Measurements from ENCODE around the gene TMEM51. TPM values are rescaled to one million over a fixed set of nuclear protein-coding genes. Genes with fewer than 3 reads are reported as not detected.
A peak's percentile ranks its signal among the peaks of the same experiment; 100 is the strongest.

Gene TMEM51
- total and polyA plus RNA-seq, 10 of the 15 experiments (the other 5 are each of a cell fraction or from before 2014, with no cell fraction given), result 0.55 to 4.8 (median 3.1) TPM

DNA sequence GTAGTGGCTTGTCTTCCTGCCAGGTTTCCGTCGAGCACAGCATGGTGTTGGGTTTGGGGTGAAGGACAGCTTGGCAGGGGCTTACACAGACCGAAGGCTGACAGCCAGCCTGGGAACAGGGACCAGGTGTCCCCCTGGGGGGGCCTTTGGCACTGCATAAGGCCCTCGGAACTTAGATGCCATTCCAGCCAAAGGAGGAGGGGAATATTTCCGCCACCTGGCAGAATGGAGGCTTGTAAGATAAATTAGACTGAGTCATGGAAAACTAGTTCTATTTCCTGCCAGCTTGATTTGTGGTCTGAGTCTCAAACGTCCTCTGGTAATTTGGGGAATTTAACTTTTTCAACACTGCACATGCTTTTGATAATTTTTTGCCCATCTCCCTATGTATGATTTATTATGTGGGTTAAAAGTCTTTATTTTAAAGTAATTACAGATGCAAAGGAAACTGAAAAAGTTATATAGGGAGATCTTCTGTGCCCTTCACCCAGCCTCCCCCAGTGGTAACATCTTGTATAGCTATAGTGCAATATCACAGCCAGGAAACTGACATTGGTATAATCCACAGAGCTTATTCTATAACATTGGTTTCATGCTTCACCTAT, 11.5 kb upstream of the TMEM51 start:
- Histone ChIP-seq H3K4me1 (ENCODE audit: control insufficient read depth, insufficient read depth, low read length) (peaks cover 4% of the 10 kb centered on the region), H3K4me2 (ENCODE audit: control insufficient read depth, insufficient read depth) (no peak overlapping the region), H3K4me3 (no peak overlapping the region), H3K79me2 (ENCODE audit: control insufficient read depth, insufficient read depth, low read length) (no peaks in the 10 kb centered on the region), H3K27me3 (replicated peaks in 1 of 2; ENCODE audit: control insufficient read depth in 2 of 2, insufficient read depth in 2 of 2, low read length in 1 of 2) (no peaks in the 10 kb centered on the region; a peak in 1 of 4 replicates), H3K27ac (ENCODE audit: control insufficient read depth, insufficient read depth) (no peak overlapping the region), H3K9ac (ENCODE audit: control insufficient read depth, insufficient read depth, low read length) (no peak overlapping the region), H4K20me1 (ENCODE audit: control insufficient read depth, insufficient read depth) (no peaks in the 10 kb centered on the region), H3K36me3 (ENCODE audit: control insufficient read depth in 2 of 2, insufficient read depth in 2 of 2, low read length in 1 of 2) (no peaks in the 10 kb centered on the region), H2AFZ (ENCODE audit: control insufficient read depth, low read depth, low read length) (no peak overlapping the region), H3K9me3 (replicated peaks; ENCODE audit: control insufficient read depth, insufficient read depth, low read length) (no peaks in the 10 kb centered on the region; the same call in 2 of the 3 replicates)
- intact Hi-C loops (cut with micrococcal nuclease; ENCODE audit: unreplicated experiment) (no loop called here), in situ Hi-C loops (cut with MboI) (no loop called here)
- DNase-seq (ENCODE audit: low read depth, low spot score) (no peak), FAIRE-seq (no peak), ATAC-seq (0 out of 3 replicates have a peak, but pooled peaks have one; percentile 29)
- SMC1A ChIA-PET (ENCODE audit: uncharacterized antibody, unreplicated experiment), result interaction anchor here (1.1 to 2.0 kb wide), 3 partner anchors 10 to 128 kb away, joined by 5 to 6 read pairs (median 5); no protein-coding TSS in a partner anchor
- POLR2A ChIA-PET, result no interaction called here
- TF ChIP-seq ZNF217 (IDR thresholded peaks at IDR 0.05) (no peak), MXI1 (IDR thresholded peaks at IDR 0.05; ENCODE audit: low read depth, low read length) (no peak), BACH1 (IDR thresholded peaks at IDR 0.05; ENCODE audit: borderline replicate concordance) (no peak), CHD2 (IDR thresholded peaks at IDR 0.05; ENCODE audit: borderline replicate concordance, low read depth, low read length) (no peak), PAX5 (IDR thresholded peaks at IDR 0.05; ENCODE audit: borderline replicate concordance, low read depth, low read length) (no peak), LARP7 (IDR thresholded peaks at IDR 0.05) (no peak), ESRRA (IDR thresholded peaks at IDR 0.05; ENCODE audit: low read length) (no peak), ZNF274 (IDR thresholded peaks at IDR 0.05; ENCODE audit: insufficient read depth, insufficient read length) (no peak), E2F4 (IDR thresholded peaks at IDR 0.05; ENCODE audit: low read depth, low read length) (no peak), SIN3A (IDR thresholded peaks at IDR 0.05; ENCODE audit: low read depth, low read length) (no peak), DPF2 (IDR thresholded peaks at IDR 0.05) (no peak)
- TF ChIP-seq, protein P1, sequence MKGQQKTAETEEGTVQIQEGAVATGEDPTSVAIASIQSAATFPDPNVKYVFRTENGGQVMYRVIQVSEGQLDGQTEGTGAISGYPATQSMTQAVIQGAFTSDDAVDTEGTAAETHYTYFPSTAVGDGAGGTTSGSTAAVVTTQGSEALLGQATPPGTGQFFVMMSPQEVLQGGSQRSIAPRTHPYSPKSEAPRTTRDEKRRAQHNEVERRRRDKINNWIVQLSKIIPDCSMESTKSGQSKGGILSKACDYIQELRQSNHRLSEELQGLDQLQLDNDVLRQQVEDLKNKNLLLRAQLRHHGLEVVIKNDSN (IDR thresholded peaks at IDR 0.05; ENCODE audit: borderline replicate concordance, extremely low read length, insufficient read depth, low read depth, low read length), result no peak
- TF ChIP-seq, protein P2, sequence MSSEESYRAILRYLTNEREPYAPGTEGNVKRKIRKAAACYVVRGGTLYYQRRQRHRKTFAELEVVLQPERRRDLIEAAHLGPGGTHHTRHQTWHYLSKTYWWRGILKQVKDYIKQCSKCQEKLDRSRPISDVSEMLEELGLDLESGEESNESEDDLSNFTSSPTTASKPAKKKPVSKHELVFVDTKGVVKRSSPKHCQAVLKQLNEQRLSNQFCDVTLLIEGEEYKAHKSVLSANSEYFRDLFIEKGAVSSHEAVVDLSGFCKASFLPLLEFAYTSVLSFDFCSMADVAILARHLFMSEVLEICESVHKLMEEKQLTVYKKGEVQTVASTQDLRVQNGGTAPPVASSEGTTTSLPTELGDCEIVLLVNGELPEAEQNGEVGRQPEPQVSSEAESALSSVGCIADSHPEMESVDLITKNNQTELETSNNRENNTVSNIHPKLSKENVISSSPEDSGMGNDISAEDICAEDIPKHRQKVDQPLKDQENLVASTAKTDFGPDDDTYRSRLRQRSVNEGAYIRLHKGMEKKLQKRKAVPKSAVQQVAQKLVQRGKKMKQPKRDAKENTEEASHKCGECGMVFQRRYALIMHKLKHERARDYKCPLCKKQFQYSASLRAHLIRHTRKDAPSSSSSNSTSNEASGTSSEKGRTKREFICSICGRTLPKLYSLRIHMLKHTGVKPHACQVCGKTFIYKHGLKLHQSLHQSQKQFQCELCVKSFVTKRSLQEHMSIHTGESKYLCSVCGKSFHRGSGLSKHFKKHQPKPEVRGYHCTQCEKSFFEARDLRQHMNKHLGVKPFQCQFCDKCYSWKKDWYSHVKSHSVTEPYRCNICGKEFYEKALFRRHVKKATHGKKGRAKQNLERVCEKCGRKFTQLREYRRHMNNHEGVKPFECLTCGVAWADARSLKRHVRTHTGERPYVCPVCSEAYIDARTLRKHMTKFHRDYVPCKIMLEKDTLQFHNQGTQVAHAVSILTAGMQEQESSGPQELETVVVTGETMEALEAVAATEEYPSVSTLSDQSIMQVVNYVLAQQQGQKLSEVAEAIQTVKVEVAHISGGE (CRISPR knock-in tag; IDR thresholded peaks at IDR 0.05), result no peak
- no TSS peak for BruUV-seq (replicated peaks)
- 13% methylated on average over 6 of the region's 6 CpGs for WGBS (ENCODE audit: insufficient coverage, insufficient replicate concordance, low lambda C conversion rate, missing lambda C conversion rate)
- RAD21 ChIA-PET (ENCODE audit: unreplicated experiment), result interaction anchor here (1.0 kb wide), 1 partner anchor 13 kb away, joined by 4 read pairs; no protein-coding TSS in a partner anchor
- CTCF ChIA-PET, result interaction anchor here (0.9 to 2.9 kb wide), 2 partner anchors 13 to 129 kb away, joined by 4 to 10 read pairs; no protein-coding TSS in a partner anchor

Data from GM12878 (cell line).